Colonic mucosa (tissue), 4 donors: Measurements from ENCODE around the gene SMIM36. TPM values are rescaled to one million over a fixed set of nuclear protein-coding genes. Genes with fewer than 3 reads are reported as not detected.
"Not testable (repeated sequence)": the region's sequence is repeated elsewhere in the genome, so short reads cannot be mapped to it uniquely, and the experiment has no call there.

Experiments used
- DNase-seq: peaks from one replicate; pipeline ENCODE4 v3.0.0-alpha.2; 2020
- H3K27ac ChIP-seq: fragments of 200-600 bp; one replicate; pipeline ENCODE4 v1.8.0; 2021
- H3K27me3 ChIP-seq: fragments of 200-600 bp; one replicate; pipeline ENCODE4 v1.8.0; 2021
- H3K36me3 ChIP-seq: fragments of 200-600 bp; one replicate; pipeline ENCODE4 v1.8.0; 2021
- H3K4me1 ChIP-seq: fragments of 200-600 bp; one replicate; pipeline ENCODE4 v1.8.0; 2021; ENCODE audit warnings: mild to moderate bottlenecking
- H3K4me3 ChIP-seq: fragments of 200-600 bp; one replicate; pipeline ENCODE4 v1.8.0; 2021
- H3K9ac ChIP-seq, 2 donors: one replicate each; pipeline ENCODE4 v1.7.0; 2013; ENCODE audit warnings: control low read depth in 2 of 2, low read depth in 2 of 2, low read length in 2 of 2
- H3K9me3 ChIP-seq: fragments of 200-600 bp; one replicate; pipeline ENCODE4 v1.8.0; 2021
- CTCF ChIP-seq: fragments of 200-600 bp; IDR thresholded peaks from one replicate; pipeline ENCODE4 v1.8.0; 2022; ENCODE audit warnings: antibody characterized with exemption, mild to moderate bottlenecking
- intact Hi-C: fragments of 100-400 bp; cut with DNase I; formaldehyde crosslinking; loops from one replicate; pipeline ENCODE4 v1.14.1; 2022
- total RNA-seq, 2 donors: library from RNA; stranded (reverse); fragmentation: NEBNext Ultra II Directional in 1 of 2; extraction: Animal tissue kit (Norgen Biotek cat#: 25700) in 1 of 2; gene quantifications; one replicate each; pipeline ENCODE4 v1.2.1, GENCODE V29; 2021
- donor health status: healthy.
- donor health status: DM: no; HTN: no; CAD: no.
- donor health status: DM: no; HTN: no; CAD: no.

Gene SMIM36
- total RNA-seq, 2 donors from 2014 or later, result not detected

GRCh38 chr17:55430541-55431288 lies 80.5 kb downstream of the SMIM36 start:
- H3K4me1 ChIP-seq, result peaks cover 8% of the 10 kb centered on the region
- intact Hi-C loops, result no loop called here
- H3K4me3 ChIP-seq, result no peak overlapping the region
- no peak for TF ChIP-seq CTCF
- no peaks in the 10 kb centered on the region for H3K9me3 ChIP-seq
- H3K9ac ChIP-seq, result peak overlapping the region in 1 of 2 donors; percentile 31
- H3K27me3 ChIP-seq, result no peaks in the 10 kb centered on the region
- H3K27ac ChIP-seq, result no peak overlapping the region
- no peak for DNase-seq
- no peaks in the 10 kb centered on the region for H3K36me3 ChIP-seq

GRCh38 chr17:55427587-55427882 lies 83.7 kb downstream of the SMIM36 start:
- TF ChIP-seq CTCF, result no peak
- H3K27ac ChIP-seq, result no peak overlapping the region
- H3K4me1 ChIP-seq, result peaks cover 2% of the 10 kb centered on the region
- H3K9ac ChIP-seq, result no peak overlapping the region
- no peaks in the 10 kb centered on the region for H3K27me3 ChIP-seq
- intact Hi-C loops, result no loop called here
- no peak overlapping the region for H3K4me3 ChIP-seq
- no peaks in the 10 kb centered on the region for H3K9me3 ChIP-seq
- no peak for DNase-seq
- H3K36me3 ChIP-seq, result no peaks in the 10 kb centered on the region

- H3K27me3 ChIP-seq, result no peaks in the 10 kb centered on the region
- DNase-seq, result no peak
- no peak overlapping the region for H3K27ac ChIP-seq
- no peaks in the 10 kb centered on the region for H3K36me3 ChIP-seq
- no peak for TF ChIP-seq CTCF
- intact Hi-C loops, result no loop called here
- no peak overlapping the region for H3K4me3 ChIP-seq
- no peaks in the 10 kb centered on the region for H3K9me3 ChIP-seq
- no peak overlapping the region for H3K9ac ChIP-seq
- no peaks in the 10 kb centered on the region for H3K4me1 ChIP-seq
These were observed 84.2 kb downstream of the SMIM36 start for GRCh38 chr17:55426851-55427586.

- intact Hi-C loops, result no loop called here
- TF ChIP-seq CTCF, result no peak
- H3K9ac ChIP-seq, result no peak overlapping the region
These were observed 86.2 kb downstream of the SMIM36 start for GRCh38 chr17:55424893-55425540.

GRCh38 chr17:55423535-55423934 lies 87.7 kb downstream of the SMIM36 start:
- intact Hi-C loops, result no loop called here
- Histone ChIP-seq H3K4me3 (no peak overlapping the region), H3K9me3 (no peaks in the 10 kb centered on the region), H3K9ac (no peak overlapping the region), H3K27me3 (no peaks in the 10 kb centered on the region), H3K27ac (peak overlapping the region; percentile 44), H3K4me1 (peaks cover 3% of the 10 kb centered on the region), H3K36me3 (no peaks in the 10 kb centered on the region)
- no peak for DNase-seq
- no peak for TF ChIP-seq CTCF

More at GRCh38 chr17:55424893-55425540, 86.2 kb downstream of the SMIM36 start:
- no peak for DNase-seq
- Histone ChIP-seq H3K4me3 (no peak overlapping the region), H3K9me3 (no peaks in the 10 kb centered on the region), H3K27ac (no peak overlapping the region), H3K27me3 (no peaks in the 10 kb centered on the region), H3K36me3 (no peaks in the 10 kb centered on the region), H3K4me1 (no peaks in the 10 kb centered on the region)

GRCh38 chr17:55422828-55423164 lies 88.5 kb downstream of the SMIM36 start:
- peak overlapping the region; percentile 44 for H3K27ac ChIP-seq
- intact Hi-C loops, H3K27me3 ChIP-seq, H3K36me3 ChIP-seq, H3K4me1 ChIP-seq, H3K9me3 ChIP-seq, H3K9ac ChIP-seq, H3K4me3 ChIP-seq: not testable (repeated sequence)
- DNase-seq, result peak; percentile 30
